DND-41 (cell line): ENCODE measurements around the gene EML6.

Experiments
- EZH2 ChIP-seq: IDR thresholded peaks from 3 replicates; pipeline ENCODE4 v1.6.1; 2012; ENCODE audit warnings: borderline replicate concordance, low read depth, mild to moderate bottlenecking, moderate library complexity, low read length, inconsistent platforms; ENCODE audit not compliant: severe bottlenecking
- TF ChIP-seq, protein P1 (sequence below): IDR thresholded peaks from 2 replicates; pipeline ENCODE4 v1.5.1; 2012; ENCODE audit warnings: borderline replicate concordance, low read length, moderate library complexity, mild to moderate bottlenecking; ENCODE audit not compliant: poor library complexity, severe bottlenecking; ENCODE audit errors: extremely low read depth

DNA sequence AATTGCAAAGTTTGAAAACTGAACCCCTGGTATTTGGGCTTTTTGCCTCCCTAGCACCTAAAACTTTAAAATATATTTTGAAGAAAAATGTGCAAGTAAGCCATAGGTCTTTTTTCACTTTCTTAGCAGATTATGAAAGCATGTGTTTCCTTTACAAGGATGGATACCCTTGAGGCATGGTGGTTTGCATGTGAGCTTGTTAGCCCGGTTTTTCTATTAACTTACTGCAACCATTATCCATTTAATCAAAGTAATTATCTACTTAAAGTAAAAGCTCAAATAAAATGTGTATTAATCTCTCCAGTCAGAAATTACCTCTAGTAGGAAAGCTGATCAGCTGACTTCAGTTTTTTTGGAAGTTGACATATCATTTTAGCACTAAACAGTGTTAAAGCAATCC lies 140.6 kb downstream of the EML6 start:
- no peak for TF ChIP-seq EZH2
- TF ChIP-seq, protein P1, sequence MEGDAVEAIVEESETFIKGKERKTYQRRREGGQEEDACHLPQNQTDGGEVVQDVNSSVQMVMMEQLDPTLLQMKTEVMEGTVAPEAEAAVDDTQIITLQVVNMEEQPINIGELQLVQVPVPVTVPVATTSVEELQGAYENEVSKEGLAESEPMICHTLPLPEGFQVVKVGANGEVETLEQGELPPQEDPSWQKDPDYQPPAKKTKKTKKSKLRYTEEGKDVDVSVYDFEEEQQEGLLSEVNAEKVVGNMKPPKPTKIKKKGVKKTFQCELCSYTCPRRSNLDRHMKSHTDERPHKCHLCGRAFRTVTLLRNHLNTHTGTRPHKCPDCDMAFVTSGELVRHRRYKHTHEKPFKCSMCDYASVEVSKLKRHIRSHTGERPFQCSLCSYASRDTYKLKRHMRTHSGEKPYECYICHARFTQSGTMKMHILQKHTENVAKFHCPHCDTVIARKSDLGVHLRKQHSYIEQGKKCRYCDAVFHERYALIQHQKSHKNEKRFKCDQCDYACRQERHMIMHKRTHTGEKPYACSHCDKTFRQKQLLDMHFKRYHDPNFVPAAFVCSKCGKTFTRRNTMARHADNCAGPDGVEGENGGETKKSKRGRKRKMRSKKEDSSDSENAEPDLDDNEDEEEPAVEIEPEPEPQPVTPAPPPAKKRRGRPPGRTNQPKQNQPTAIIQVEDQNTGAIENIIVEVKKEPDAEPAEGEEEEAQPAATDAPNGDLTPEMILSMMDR, result no peak
